HepG2 (cell line): ENCODE data around the gene SLC2A4. TPM values are rescaled to one million over a fixed set of nuclear protein-coding genes. Genes with fewer than 3 reads are reported as not detected.

Experiments used
- AGO1 ChIP-seq: fragments of 200-400 bp; formaldehyde crosslinking; IDR thresholded peaks from 2 replicates; pipeline ENCODE4 v1.6.1; 2017; ENCODE audit warnings: mild to moderate bottlenecking, low read depth, low read length, moderate library complexity; ENCODE audit not compliant: poor library complexity, severe bottlenecking
- AKAP8 ChIP-seq: sonication (generic); formaldehyde crosslinking; IDR thresholded peaks from 2 replicates; pipeline ENCODE4 v1.5.1; 2020; ENCODE audit warnings: mild to moderate bottlenecking, missing genetic modification reagents
- ARID2 ChIP-seq: sonication (generic); formaldehyde crosslinking; IDR thresholded peaks from 2 replicates; pipeline ENCODE4 v1.8.1; 2022; ENCODE audit warnings: mild to moderate bottlenecking, missing genetic modification reagents, borderline replicate concordance
- MED13 ChIP-seq: sonication (generic); formaldehyde crosslinking; IDR thresholded peaks from 2 replicates; pipeline ENCODE4 v1.5.0; 2020; ENCODE audit warnings: missing genetic modification reagents
- MTA3 ChIP-seq: sonication (generic); formaldehyde crosslinking; IDR thresholded peaks from 2 replicates; pipeline ENCODE4 v1.4.0; 2020; ENCODE audit warnings: missing genetic modification reagents
- POLR2G ChIP-seq: fragments of 200-400 bp; formaldehyde crosslinking; IDR thresholded peaks from 2 replicates; pipeline ENCODE4 v1.6.1; 2018; ENCODE audit warnings: mild to moderate bottlenecking, low read depth, low read length, moderate library complexity
- PRPF4 ChIP-seq: fragments of 200-400 bp; formaldehyde crosslinking; IDR thresholded peaks from 2 replicates; pipeline ENCODE4 v1.6.1; 2016; ENCODE audit warnings: low read length, low read depth; ENCODE audit not compliant: poor library complexity, severe bottlenecking
- TBX2 ChIP-seq: sonication (generic); formaldehyde crosslinking; IDR thresholded peaks from 2 replicates; pipeline ENCODE4 v1.5.0; 2020; ENCODE audit warnings: missing genetic modification reagents, mild to moderate bottlenecking, borderline replicate concordance
- ZNF17 ChIP-seq: sonication (generic); formaldehyde crosslinking; IDR thresholded peaks from 2 replicates; pipeline ENCODE4 v1.5.0; 2020; ENCODE audit warnings: mild to moderate bottlenecking, missing genetic modification reagents
- ZNF180 ChIP-seq: sonication (generic); formaldehyde crosslinking; IDR thresholded peaks from 2 replicates; pipeline ENCODE4 v1.4.0; 2020; ENCODE audit warnings: low read depth, missing genetic modification reagents, borderline replicate concordance
- ZNF383 ChIP-seq: sonication (generic); formaldehyde crosslinking; IDR thresholded peaks from 2 replicates; pipeline ENCODE4 v1.4.0; 2020; ENCODE audit warnings: missing genetic modification reagents, mild to moderate bottlenecking, borderline replicate concordance
- ZNF83 ChIP-seq: sonication (generic); formaldehyde crosslinking; IDR thresholded peaks from 2 replicates; pipeline ENCODE4 v1.4.0; 2020; ENCODE audit warnings: missing genetic modification reagents, mild to moderate bottlenecking, borderline replicate concordance
- polyA plus RNA-seq, 8 experiments: library from polyadenylated mRNA; depleted of rRNA in 3 of 8; stranded (reverse) in 7 of 8; unstranded in 1 of 8; fragments of >200 nt; fragmentation: Illumina TruSeq in 4 of 8; extraction: Trizol in 4 of 8; gene quantifications; 2 replicates each; pipeline versions ENCODE4 v1.2.1 to v1.2.3, GENCODE V29; 2011 to 2016; ENCODE audit warnings: low read depth in 4 of 8, missing spikeins in 1 of 8, mixed read lengths in 1 of 8; ENCODE audit not compliant: insufficient read depth in 1 of 8
- total RNA-seq, 5 experiments: library from RNA; depleted of rRNA; stranded (reverse); fragments of >200 nt; fragmentation: Illumina TruSeq; extraction: Trizol; gene quantifications; 2 replicates each; pipeline ENCODE4 v1.2.3, GENCODE V29; 2016; ENCODE audit warnings: low read depth in 1 of 5
- TF ChIP-seq, protein P1 (sequence below): sonication (generic); formaldehyde crosslinking; IDR thresholded peaks from 2 replicates; pipeline ENCODE4 v1.5.0; 2020; ENCODE audit warnings: missing genetic modification reagents
- TF ChIP-seq, protein P2 (sequence below): sonication (generic); formaldehyde crosslinking; IDR thresholded peaks from 2 replicates; pipeline ENCODE4 v1.5.0; 2020; ENCODE audit warnings: missing genetic modification reagents, mild to moderate bottlenecking, borderline replicate concordance
- TF ChIP-seq, protein P3 (sequence below): sonication (generic); formaldehyde crosslinking; IDR thresholded peaks from 2 replicates; pipeline ENCODE4 v1.4.0; 2020; ENCODE audit warnings: missing genetic modification reagents
- TF ChIP-seq, protein P4 (sequence below): sonication (generic); formaldehyde crosslinking; conservative IDR thresholded peaks from 2 replicates; pipeline ENCODE4 v1.4.0; 2020; ENCODE audit warnings: missing genetic modification reagents
- TF ChIP-seq, protein P5 (sequence below): sonication (generic); formaldehyde crosslinking; IDR thresholded peaks from 2 replicates; pipeline ENCODE4 v1.8.0; 2022; ENCODE audit warnings: missing genetic modification reagents, mild to moderate bottlenecking, inconsistent platforms, borderline replicate concordance
- TF ChIP-seq, protein P6 (sequence below): IDR thresholded peaks from 2 replicates; pipeline ENCODE4 v1.6.1; 2016; ENCODE audit warnings: low read depth, control low read depth

SLC2A4 gene
- total and polyA plus RNA-seq, 2 of the 13 experiments (the other 11 are each of a cell fraction or from before 2014, with no cell fraction given) = 4.9 to 5.8 TPM

DNA sequence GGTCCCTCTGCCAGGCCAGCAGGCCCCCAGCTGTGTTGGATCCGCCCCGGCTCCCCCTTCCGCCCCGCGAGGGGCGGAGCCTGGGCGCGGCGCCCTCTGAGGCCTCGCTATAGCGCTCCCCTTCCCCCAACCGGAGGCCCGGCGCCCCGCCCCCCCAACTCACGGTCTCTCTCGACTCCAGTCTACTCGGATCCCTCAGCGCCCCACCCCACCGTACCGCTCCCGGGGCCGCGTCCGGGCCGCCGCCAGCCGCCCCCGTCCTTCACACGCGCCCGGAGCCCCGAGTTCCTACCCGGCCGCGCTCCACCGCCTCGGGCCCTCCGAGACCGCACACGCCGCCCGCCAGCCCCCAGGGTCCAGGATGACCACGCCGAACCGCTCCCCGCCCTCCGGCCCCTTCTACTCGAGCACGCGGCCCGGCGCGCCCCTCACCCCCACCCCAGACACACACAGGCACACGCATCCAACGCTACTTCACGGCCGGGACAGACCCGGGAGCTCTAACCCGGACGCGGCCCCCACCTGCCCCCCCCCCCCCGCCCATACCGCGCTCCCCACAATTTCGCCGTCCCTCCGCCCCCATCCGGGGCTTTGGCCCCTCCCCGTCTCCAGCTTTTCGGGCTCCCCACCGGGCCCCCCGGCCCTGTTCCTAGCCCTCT, 43.6 kb upstream of the SLC2A4 start (continued):
- TF ChIP-seq, protein P1, sequence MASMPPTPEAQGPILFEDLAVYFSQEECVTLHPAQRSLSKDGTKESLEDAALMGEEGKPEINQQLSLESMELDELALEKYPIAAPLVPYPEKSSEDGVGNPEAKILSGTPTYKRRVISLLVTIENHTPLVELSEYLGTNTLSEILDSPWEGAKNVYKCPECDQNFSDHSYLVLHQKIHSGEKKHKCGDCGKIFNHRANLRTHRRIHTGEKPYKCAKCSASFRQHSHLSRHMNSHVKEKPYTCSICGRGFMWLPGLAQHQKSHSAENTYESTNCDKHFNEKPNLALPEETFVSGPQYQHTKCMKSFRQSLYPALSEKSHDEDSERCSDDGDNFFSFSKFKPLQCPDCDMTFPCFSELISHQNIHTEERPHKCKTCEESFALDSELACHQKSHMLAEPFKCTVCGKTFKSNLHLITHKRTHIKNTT = no peak
- no peak for TF ChIP-seq ZNF180 (CRISPR knock-in tag)
- peak; percentile 80; the same call in 1 of the 2 replicates for TF ChIP-seq AKAP8 (CRISPR knock-in tag)
- no peak for TF ChIP-seq ZNF83 (CRISPR knock-in tag)
- TF ChIP-seq, protein P2, sequence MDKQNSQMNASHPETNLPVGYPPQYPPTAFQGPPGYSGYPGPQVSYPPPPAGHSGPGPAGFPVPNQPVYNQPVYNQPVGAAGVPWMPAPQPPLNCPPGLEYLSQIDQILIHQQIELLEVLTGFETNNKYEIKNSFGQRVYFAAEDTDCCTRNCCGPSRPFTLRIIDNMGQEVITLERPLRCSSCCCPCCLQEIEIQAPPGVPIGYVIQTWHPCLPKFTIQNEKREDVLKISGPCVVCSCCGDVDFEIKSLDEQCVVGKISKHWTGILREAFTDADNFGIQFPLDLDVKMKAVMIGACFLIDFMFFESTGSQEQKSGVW (CRISPR knock-in tag) = no peak
- TF ChIP-seq, protein P3, sequence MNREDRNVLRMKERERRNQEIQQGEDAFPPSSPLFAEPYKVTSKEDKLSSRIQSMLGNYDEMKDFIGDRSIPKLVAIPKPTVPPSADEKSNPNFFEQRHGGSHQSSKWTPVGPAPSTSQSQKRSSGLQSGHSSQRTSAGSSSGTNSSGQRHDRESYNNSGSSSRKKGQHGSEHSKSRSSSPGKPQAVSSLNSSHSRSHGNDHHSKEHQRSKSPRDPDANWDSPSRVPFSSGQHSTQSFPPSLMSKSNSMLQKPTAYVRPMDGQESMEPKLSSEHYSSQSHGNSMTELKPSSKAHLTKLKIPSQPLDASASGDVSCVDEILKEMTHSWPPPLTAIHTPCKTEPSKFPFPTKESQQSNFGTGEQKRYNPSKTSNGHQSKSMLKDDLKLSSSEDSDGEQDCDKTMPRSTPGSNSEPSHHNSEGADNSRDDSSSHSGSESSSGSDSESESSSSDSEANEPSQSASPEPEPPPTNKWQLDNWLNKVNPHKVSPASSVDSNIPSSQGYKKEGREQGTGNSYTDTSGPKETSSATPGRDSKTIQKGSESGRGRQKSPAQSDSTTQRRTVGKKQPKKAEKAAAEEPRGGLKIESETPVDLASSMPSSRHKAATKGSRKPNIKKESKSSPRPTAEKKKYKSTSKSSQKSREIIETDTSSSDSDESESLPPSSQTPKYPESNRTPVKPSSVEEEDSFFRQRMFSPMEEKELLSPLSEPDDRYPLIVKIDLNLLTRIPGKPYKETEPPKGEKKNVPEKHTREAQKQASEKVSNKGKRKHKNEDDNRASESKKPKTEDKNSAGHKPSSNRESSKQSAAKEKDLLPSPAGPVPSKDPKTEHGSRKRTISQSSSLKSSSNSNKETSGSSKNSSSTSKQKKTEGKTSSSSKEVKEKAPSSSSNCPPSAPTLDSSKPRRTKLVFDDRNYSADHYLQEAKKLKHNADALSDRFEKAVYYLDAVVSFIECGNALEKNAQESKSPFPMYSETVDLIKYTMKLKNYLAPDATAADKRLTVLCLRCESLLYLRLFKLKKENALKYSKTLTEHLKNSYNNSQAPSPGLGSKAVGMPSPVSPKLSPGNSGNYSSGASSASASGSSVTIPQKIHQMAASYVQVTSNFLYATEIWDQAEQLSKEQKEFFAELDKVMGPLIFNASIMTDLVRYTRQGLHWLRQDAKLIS (CRISPR knock-in tag) = no peak
- TF ChIP-seq TBX2 (CRISPR knock-in tag) = no peak
- no peak for TF ChIP-seq ZNF383 (CRISPR knock-in tag)
- TF ChIP-seq, protein P4, sequence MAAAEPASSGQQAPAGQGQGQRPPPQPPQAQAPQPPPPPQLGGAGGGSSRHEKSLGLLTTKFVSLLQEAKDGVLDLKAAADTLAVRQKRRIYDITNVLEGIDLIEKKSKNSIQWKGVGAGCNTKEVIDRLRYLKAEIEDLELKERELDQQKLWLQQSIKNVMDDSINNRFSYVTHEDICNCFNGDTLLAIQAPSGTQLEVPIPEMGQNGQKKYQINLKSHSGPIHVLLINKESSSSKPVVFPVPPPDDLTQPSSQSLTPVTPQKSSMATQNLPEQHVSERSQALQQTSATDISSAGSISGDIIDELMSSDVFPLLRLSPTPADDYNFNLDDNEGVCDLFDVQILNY (CRISPR knock-in tag) = no peak
- TF ChIP-seq, protein P5, sequence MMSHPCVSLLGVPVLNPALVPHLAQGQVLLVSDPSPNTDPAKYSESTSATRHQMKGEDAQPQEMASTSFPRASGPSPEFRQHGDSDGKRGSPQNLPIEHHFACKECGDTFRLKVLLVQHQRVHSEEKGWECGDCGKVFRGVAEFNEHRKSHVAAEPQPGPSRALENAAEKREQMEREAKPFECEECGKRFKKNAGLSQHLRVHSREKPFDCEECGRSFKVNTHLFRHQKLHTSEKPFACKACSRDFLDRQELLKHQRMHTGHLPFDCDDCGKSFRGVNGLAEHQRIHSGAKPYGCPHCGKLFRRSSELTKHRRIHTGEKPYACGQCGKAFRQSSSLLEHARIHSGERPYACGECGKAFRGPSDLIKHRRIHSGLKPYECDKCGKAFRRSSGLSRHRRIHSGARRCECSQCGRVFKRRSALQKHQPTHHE = no peak
- no peak for TF ChIP-seq ZNF17
- TF ChIP-seq MED13 = no peak
- TF ChIP-seq POLR2G = peak; percentile 71
- peak; percentile 87 for TF ChIP-seq PRPF4
- no peak for TF ChIP-seq ARID2 (CRISPR knock-in tag)
- TF ChIP-seq, protein P6, sequence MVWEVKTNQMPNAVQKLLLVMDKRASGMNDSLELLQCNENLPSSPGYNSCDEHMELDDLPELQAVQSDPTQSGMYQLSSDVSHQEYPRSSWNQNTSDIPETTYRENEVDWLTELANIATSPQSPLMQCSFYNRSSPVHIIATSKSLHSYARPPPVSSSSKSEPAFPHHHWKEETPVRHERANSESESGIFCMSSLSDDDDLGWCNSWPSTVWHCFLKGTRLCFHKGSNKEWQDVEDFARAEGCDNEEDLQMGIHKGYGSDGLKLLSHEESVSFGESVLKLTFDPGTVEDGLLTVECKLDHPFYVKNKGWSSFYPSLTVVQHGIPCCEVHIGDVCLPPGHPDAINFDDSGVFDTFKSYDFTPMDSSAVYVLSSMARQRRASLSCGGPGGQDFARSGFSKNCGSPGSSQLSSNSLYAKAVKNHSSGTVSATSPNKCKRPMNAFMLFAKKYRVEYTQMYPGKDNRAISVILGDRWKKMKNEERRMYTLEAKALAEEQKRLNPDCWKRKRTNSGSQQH (CRISPR knock-in tag) = no peak
- peak; percentile 48 for TF ChIP-seq AGO1
- TF ChIP-seq MTA3 (CRISPR knock-in tag) = no peak
